Measurements from ENCODE around the gene ITPR1.
"Not testable (repeated sequence)": the region's sequence is repeated elsewhere in the genome, so short reads cannot be mapped to it uniquely, and the experiment has no call there.

The ITPR1 gene

GRCh38 chr3:4754180-4755086, 261.3 kb downstream of the ITPR1 start:
- DNase-seq = no peak

GRCh38 chr3:4755566-4755965, 262.4 kb downstream of the ITPR1 start:
- DNase-seq = no peak

- no peak for DNase-seq
Observed at GRCh38 chr3:4756057-4756775, 263.1 kb downstream of the ITPR1 start.

- DNase-seq = no peak
Observed at GRCh38 chr3:4756855-4757574, 263.9 kb downstream of the ITPR1 start.

GRCh38 chr3:4757575-4758248, 264.6 kb downstream of the ITPR1 start:
- DNase-seq = no peak

GRCh38 chr3:4758249-4758860, 265.2 kb downstream of the ITPR1 start:
- no peak for DNase-seq

GRCh38 chr3:4758957-4759656, 266.0 kb downstream of the ITPR1 start:
- no peak for DNase-seq

- DNase-seq = no peak
Observed at GRCh38 chr3:4759689-4760312, 266.7 kb downstream of the ITPR1 start.

- no peak for DNase-seq
Observed at GRCh38 chr3:4761759-4762158, 268.6 kb downstream of the ITPR1 start.

GRCh38 chr3:4762481-4763230, 269.5 kb downstream of the ITPR1 start:
- not testable (repeated sequence) for DNase-seq

- peak in 1 of 56 donors; percentile 7 for DNase-seq
Observed at GRCh38 chr3:4763604-4764247, 270.6 kb downstream of the ITPR1 start.

GRCh38 chr3:4765212-4765611, 272.1 kb downstream of the ITPR1 start:
- DNase-seq = no peak

- no peak for DNase-seq
Observed at GRCh38 chr3:4766263-4766662, 273.1 kb downstream of the ITPR1 start.

GRCh38 chr3:4766716-4767499, 273.8 kb downstream of the ITPR1 start:
- DNase-seq = no peak

GRCh38 chr3:4768021-4768420, 274.9 kb downstream of the ITPR1 start:
- no peak for DNase-seq

- no peak for DNase-seq
Observed at GRCh38 chr3:4768521-4768920, 275.4 kb downstream of the ITPR1 start.

- DNase-seq = no peak
Observed at GRCh38 chr3:4770561-4770960, 277.4 kb downstream of the ITPR1 start.

GRCh38 chr3:4771243-4771642, 278.1 kb downstream of the ITPR1 start:
- DNase-seq = no peak
